PC-3 (cell line): Measurements from ENCODE around the gene CRYBG2.

Source experiments
- EZH2 ChIP-seq: fragments of 300-600 bp; sonication (generic); IDR thresholded peaks from one replicate; pipeline ENCODE4 v1.6.1; 2017; ENCODE audit warnings: antibody characterized with exemption, mild to moderate bottlenecking, low read length; ENCODE audit not compliant: unreplicated experiment
- TF ChIP-seq, protein P1 (sequence below): fragments of 300-600 bp; sonication (generic); conservative IDR thresholded peaks from 2 replicates; pipeline ENCODE4 v1.5.1; 2017; ENCODE audit warnings: antibody characterized with exemption, low read depth, mild to moderate bottlenecking, low read length

DNA sequence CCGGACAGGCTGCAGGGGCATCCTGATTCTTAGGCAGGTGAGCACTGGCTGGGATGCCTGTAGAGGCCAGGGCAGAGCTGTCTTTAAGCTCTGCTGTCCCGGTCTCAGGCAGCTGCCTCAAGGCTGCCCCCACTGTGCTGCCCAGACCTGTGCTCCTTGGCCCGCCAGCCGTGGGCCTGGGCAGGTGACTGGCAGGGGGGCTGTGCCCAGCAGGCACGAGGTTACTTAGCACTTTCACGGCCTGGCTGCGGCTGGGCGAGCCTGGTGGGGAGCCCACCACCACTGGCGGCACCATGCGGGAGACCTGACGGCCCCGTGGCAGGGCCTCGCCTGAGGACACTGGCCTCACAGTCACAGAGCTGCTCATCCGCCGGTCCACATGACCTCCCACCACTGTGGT, 8.2 kb downstream of the CRYBG2 start:
- TF ChIP-seq, protein P1, sequence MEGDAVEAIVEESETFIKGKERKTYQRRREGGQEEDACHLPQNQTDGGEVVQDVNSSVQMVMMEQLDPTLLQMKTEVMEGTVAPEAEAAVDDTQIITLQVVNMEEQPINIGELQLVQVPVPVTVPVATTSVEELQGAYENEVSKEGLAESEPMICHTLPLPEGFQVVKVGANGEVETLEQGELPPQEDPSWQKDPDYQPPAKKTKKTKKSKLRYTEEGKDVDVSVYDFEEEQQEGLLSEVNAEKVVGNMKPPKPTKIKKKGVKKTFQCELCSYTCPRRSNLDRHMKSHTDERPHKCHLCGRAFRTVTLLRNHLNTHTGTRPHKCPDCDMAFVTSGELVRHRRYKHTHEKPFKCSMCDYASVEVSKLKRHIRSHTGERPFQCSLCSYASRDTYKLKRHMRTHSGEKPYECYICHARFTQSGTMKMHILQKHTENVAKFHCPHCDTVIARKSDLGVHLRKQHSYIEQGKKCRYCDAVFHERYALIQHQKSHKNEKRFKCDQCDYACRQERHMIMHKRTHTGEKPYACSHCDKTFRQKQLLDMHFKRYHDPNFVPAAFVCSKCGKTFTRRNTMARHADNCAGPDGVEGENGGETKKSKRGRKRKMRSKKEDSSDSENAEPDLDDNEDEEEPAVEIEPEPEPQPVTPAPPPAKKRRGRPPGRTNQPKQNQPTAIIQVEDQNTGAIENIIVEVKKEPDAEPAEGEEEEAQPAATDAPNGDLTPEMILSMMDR = no peak
- TF ChIP-seq EZH2 = no peak
